ENCODE measurements around the gene SIGLEC11.

GRCh38 chr19:49933643-49934042 lies 27.3 kb downstream of the SIGLEC11 start:
- TF ChIP-seq CTCF (IDR thresholded peaks at IDR 0.05) (no peak), EP300 (IDR thresholded peaks at IDR 0.05) (no peak), POLR2A (IDR thresholded peaks at IDR 0.05) (no peak)
